CD4-positive, alpha-beta T cell treated with Interleukin-4 for 4 hours (primary cell): Measurements from ENCODE around the gene PIH1D1.

Experiments
- DNase-seq: peaks from one replicate; pipeline ENCODE4 v3.0.0-alpha.2; 2020

Gene PIH1D1

GRCh38 chr19:49415102-49415809, 36.4 kb downstream of the PIH1D1 start:
- DNase-seq: no peak

- DNase-seq: no peak
Measured at GRCh38 chr19:49414256-49414655, 37.4 kb downstream of the PIH1D1 start.

DNA sequence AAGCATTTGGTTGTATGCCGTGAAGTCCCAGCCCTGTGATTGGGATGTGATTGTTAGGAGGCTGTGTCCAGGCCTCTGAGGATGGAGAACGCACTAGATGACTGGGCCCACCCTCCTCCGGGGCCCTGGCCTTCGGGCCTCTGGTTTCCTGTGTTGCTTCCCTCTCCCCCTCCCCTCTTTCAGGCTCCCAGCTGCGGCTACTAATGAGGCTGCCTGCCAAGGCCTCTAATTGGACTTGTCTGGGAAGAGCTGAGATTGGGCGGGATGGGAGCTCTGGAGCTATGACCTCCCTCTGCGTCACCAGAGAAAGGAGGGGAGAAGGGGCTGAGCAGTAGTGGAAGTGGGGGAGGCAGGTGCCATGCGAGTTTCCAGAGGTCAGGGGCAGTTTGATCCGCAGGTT, 38.3 kb downstream of the PIH1D1 start:
- no peak for DNase-seq

DNA sequence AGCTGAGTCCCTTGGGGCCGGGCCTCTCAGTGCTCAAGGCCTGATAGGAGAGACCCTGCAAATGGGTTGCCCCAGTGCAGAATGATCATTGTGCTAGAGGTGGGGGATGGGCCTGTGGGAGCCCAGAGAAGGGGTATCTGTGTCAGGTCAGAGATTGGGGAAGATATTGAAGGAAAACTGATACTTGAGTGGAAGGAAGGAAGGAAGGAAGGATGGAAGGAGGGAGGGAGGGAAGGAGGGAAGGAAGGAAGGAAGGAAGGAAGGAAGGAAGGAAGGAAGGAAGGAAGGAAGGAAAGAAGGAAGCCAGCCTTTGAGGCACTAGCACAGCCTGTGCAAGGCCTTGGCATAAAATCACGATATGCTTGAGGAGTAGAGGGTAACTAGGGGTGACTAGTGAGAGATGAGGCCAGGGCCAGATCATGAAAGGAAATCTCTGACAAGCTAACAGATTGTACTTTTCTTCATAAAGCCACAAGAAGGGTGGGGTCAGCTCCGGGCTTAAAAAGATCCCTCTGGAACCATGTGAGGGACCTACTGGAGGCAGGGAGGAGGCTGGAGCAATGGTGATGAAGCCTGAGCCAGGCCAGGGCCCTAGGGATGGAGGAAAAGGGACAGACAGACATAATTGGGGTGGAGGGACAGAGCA, 39.8 kb downstream of the PIH1D1 start:
- no peak for DNase-seq

DNA sequence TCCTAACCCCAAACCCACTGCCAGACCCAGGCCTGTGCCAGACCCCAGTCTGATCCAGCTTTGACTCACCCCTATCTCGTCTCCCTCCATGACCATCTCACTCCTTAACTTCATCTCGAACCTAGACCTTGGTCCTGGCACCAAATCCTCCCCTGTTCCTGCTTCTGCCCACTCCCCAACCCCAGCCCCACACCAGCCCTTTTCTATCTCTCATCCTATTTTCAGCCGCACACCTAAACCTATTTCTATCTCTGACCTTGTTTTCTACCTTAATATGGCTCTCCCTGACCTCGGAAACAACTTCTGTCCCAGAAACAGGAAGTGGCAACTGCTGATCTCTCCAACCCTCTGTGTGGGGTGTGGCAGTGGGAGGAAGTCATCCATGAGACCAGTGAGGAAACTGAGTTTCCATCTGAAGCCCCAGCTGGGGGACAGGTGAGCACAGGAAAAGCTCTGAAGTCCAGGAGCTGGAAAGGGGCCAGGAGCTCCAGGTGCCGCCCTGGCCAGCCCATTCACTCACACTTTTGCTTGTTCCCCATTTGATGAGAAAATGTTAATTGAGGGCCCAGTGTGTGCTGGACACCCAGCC, 42.1 kb downstream of the PIH1D1 start:
- peak; percentile 40 for DNase-seq

GRCh38 chr19:49408816-49409440, 42.7 kb downstream of the PIH1D1 start:
- DNase-seq: no peak

- no peak for DNase-seq
Measured at GRCh38 chr19:49407482-49408015, 44.1 kb downstream of the PIH1D1 start.

DNA sequence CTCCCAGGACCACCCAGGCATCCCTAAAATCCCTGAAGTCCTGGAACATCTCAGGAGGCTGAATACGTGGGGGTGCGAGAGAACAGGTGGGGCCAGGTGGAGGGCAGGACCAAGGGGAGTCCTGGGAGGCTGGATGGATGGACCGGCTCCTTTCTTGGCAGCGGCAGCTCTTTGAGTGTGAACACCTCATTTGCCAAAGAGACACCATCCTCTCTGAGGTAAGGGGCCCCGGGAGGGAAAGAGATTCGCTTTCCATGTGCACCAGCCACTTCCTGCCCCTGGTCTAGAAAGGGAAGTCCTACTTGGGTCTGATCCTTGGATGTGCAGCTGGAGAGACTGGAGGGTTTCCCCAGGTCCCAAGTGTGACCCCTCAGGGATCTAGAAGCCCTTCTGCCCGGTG, 44.5 kb downstream of the PIH1D1 start:
- no peak for DNase-seq

DNA sequence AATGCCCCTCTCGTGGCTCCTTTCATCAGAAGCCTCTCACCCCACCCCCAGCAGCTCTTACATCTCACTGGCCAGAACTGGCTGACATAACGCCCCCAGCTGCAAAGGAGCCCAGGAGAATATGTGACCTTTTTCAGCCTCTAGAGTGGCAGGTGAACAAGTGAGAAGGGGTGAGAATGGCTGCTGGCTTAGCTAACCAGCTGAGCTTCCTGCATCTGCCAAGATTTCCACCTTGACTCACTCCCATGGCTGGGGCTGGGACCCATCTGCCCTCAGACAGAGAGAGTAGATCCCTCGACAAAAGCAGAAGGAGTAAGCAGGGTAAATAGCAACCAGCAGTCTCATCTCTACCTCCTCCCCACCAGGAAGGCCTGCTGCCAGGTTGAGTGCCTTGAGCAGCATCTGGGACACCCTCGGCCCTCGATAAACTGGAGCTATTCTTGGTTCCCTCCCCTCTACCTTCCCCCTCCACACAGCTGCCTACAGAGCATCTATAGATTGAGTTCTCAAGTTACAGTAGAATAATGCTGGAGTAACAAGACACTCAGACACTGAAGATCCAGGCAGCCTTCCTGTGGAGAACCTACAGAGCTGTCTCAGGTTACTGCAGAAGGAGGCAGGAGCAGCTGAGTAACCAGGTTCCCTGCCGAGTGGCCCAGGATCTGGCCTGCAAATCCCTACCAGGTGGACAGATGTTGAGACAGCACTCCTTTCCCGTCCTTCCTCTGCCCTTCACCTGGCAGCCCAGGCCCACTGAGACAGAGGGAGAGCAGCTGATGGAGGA, 48.0 kb downstream of the PIH1D1 start:
- DNase-seq: no peak

- no peak for DNase-seq
Measured at GRCh38 chr19:49400029-49400428, 51.6 kb downstream of the PIH1D1 start.

DNA sequence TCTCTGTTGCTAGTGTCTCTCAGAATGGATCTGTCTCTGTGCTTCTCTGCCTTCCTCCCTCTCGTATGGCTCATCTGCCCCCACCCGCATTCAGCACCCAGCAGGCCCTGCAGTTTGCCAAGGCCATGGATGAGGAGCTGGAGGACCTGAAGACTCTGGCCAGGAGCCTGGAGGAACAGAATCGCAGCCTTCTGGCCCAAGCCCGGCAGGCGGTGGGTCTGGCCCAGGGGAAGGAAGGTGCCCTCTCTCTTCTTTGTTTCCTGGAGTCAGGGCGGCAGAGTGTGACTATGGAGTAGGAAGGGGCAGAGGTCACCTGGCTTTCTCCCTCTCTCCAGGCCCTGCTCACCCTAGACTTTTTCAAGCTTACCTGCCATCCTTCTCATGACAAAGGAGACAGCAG, 52.7 kb downstream of the PIH1D1 start:
- no peak for DNase-seq

- no peak for DNase-seq
Measured at GRCh38 chr19:49398001-49398615, 53.5 kb downstream of the PIH1D1 start.

DNA sequence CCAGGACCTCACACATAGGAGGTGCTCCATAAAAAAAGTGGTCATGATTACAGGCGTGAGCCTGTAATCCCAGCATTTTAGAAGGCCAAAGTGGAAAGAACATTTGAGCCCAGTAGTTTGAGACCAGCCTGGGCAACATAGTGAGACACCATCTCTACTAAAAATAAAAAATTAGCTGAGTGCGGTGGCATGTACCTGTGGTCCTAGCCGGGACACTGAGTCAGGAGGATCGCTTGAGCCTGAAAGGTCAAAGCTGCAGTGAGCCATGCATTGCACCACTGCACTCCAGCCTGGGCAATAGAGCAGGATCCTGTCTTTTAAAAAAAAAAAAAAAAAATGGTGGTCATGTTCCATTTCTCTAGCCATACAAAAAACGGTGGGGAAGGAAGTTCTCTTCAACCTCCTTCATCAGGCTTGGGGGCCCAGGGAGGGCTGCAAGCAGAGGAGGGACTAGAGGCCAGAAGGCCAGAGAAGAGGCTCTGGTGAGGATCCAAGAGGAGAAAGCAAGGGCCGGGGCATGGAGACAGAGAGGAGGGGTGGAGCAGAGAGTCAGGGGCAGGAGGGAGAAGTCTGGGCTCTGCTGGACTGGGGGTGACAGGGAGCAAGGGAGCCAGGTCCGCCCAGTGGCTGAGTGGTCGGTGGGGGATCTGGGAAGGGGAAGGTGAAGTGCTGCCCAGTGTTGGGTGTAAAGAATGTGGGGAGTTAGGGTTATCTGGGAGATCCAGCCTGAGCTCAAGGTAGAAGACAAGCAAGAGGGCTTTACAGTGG, 54.7 kb downstream of the PIH1D1 start:
- DNase-seq: no peak
